HG02970 (cell line): Measurements from ENCODE around the gene DTX1.

Source experiments
- ATAC-seq: cut with Tn5 transposase; IDR thresholded peaks from one replicate; pipeline ENCODE4 v1.9.1; 2021; ENCODE audit warnings: mild to moderate bottlenecking, moderate library complexity, moderate number of reproducible peaks; ENCODE audit not compliant: unreplicated experiment, low FRiP score

Gene DTX1

DNA sequence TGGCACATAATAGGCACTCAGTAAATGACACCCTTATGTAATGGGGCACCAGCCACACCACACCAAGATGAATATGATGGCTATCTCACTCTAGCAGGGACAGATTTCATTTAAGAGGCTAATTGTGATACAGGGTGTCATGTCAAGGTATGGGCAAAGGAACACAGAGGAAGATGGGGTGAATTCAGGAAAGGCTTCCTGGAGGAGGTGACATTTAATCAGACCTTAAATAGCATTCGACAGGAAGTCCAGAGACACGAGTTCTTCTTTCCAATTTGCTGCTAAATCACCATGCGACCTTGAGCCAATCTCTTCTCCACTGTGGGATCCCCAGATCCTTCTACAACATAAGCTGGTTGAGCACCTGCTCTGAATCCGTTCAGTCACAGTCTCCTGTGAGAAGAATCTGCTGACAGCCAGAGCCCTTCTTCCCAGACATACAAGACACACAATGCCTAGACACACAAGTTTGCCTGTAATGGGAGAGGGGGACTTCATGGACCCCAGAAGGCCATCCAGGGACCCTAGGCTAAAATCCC is 1.5 kb upstream of the DTX1 start:
- ATAC-seq, result no peak

DNA sequence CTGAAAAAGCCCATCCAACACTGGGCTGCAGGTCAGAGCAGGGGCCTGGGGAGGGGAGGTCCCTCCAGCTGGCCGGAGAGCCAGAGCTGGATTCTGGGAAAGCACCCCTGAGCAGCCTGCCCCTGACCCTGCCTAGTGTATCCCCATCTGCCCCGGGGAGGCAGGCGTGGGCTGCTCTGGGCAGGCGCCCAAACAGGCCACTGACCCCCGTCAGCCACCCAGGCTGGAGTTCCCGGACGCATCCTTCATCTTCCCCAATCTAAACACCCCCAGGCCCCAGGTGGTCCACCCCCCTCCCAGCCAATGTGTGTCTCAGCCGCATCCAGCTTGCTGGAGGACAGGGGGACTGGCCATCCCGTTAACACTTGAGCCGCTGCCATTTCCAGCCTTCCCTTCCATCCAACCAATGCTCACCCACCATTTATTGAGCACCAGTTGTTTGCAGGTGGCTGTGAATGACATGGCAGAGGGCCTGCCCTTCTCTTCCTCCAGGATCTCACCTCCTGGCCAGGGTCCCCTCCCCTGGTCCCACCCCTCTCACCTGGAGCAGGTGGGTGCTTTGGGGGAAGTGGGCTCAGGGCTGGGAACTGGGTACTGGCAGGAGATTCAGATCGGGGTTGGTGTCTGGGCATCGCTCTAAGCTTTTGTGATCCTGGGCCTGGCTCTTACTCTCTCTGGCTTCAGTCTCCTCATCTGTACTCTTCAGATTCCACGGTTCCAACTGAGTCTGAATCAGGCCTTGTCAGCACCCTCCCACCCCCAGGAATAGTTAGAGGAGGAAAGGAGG is 743 bp upstream of the DTX1 start:
- ATAC-seq, result no peak

DNA sequence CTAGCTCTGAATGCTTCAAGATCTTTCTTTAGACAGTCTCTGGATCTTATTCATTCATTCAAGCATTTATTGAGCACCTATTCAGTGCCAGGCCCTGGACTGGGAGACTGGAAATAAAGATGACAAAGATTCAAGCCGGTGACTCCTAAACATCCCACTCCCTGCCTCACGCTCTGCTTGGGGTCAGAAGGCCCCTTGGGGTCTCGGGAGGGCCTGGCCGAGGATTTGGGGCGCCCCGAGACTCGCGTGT is 224 bp upstream of the DTX1 start:
- no peak for ATAC-seq

DNA sequence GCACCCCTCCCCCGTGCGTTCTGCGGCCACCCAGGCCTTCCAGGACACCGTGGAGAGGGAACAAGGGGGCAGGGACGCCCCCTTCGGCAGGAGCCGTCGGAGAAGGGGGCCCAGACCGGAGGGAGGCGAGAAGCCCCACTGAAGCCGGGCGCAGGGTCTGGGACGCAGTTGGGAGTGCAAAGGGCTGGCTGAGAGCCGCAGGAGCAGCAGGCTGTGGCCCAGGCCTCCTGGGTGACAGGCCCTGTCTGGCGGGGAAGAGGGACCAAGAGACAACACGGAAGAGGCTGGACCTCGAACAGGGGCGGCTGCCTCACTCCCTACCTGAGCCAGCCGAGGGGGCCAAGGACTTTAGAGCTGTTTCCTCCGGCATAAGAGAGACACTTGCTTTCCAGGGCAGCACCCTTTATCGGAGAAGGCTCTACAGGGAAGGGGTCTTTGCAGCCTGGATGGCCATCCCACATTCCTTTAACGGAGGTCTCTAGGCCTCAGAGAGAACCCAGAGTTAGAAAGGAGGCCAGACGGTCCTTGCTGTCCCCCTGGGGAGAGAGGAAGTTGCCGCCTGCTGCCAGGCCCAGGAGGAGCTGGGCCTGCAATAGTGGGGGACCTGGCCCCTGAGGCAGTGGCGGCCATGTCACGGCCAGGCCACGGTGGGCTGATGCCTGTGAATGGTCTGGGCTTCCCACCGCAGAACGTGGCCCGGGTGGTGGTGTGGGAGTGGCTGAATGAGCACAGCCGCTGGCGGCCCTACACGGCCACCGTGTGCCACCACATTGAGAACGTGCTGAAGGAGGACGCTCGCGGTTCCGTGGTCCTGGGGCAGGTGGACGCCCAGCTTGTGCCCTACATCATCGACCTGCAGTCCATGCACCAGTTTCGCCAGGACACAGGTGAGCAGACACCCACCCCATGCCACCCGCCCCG is 1.3 kb downstream of the DTX1 start:
- no peak for ATAC-seq

DNA sequence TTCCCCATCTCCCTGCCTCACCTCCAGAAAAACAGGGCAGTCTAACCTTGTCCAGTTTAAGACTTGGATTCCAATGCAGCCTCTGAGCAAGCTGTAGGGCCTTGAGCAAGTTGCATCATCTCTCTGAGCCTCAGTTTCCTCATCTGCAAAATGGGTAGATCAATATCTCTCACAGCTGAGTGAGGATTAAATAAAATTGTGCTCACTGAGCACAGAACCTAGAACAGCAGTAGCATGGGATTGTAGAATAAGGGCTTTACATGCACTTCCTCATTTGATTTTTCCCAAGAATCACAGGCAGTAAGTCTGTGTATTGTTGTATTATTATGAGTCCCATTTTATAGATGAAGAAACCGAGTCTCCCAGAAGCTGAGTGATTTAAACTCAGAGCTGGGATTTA is 2.0 kb downstream of the DTX1 start:
- ATAC-seq, result no peak

DNA sequence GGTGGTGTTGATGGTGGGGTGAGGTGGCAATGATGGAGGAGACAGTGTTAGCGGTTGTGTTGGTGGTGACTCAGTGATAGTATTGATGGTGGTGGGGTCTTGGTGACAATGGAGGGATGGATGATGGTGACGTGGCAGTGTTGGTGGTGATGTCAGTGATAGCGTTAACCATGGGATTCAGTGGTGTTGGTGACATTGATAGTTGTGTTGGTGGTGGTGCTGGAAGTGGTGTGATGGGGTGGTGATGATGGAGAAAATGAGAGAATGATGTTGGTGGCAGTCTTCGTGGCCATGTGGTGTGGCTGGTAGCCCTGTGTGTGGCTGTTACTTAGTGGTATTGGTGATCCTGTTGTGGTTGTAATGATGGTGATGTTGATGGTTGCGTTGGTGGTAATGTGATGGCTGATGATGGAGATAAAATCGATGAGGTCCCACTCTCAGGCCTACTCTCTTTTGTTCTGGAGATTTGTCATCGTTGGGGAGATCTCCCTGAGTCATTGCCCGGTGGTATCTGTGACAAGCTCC is 2.6 kb downstream of the DTX1 start:
- no peak for ATAC-seq

DNA sequence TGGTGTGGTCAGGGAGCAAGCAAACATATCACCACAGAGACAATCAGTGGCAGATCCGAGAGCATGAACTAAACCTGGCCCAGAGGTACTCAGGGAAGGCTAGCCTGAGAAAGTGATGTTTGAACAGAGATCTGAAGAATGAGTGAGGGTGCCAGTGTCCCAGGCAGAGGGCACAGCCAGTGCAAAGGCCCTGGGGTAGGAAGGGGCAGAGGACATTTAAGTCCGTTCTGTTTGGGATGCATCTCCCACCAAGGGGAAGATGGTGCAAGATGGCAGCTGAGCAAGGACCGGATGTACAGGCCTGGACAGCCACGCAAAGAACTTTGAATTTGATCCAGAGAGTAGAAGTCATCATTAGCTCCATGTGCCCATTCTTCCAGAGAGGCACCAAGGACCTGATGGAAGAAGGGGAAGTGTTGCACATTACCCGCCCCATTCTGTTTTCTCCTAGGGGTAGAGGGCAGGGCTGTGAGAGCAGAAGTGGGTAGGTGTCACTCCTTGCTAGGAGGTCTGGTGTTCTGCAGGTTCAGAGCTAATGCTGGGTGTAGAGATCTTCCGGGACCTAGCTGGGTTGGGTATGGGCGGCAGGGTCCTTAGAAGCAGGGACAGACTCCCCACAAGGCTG is 3.9 kb downstream of the DTX1 start:
- no peak for ATAC-seq

DNA sequence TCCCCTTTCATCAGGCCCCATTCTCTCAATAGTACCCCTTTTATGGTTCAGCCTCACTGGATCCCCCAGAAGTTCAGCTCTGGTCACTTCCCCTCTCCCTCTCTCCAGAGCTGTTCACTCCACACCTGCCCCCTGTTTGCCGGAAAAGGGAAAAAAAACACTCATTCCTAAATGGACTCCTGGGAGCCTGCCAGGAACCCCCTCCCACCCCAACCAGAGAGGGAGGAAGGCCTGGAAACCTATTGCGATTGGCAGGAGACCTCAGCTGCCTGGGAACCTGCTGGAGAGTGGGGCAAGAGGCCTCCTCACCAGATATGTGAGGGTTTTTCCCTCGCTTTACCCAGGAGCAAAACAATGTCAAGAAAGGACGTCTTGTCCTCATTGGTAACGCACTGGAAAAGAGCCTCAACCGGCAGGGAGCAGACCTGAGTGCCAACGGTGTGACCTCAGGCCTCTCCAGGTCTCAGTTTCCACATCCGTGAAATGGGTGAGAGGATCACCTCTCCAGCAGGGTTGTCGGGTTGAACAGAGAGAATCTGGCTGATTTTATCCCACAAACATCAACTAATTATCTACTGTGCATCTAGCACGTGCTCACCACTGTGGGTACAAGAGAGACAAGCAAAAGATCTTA is 4.6 kb downstream of the DTX1 start:
- no peak for ATAC-seq

DNA sequence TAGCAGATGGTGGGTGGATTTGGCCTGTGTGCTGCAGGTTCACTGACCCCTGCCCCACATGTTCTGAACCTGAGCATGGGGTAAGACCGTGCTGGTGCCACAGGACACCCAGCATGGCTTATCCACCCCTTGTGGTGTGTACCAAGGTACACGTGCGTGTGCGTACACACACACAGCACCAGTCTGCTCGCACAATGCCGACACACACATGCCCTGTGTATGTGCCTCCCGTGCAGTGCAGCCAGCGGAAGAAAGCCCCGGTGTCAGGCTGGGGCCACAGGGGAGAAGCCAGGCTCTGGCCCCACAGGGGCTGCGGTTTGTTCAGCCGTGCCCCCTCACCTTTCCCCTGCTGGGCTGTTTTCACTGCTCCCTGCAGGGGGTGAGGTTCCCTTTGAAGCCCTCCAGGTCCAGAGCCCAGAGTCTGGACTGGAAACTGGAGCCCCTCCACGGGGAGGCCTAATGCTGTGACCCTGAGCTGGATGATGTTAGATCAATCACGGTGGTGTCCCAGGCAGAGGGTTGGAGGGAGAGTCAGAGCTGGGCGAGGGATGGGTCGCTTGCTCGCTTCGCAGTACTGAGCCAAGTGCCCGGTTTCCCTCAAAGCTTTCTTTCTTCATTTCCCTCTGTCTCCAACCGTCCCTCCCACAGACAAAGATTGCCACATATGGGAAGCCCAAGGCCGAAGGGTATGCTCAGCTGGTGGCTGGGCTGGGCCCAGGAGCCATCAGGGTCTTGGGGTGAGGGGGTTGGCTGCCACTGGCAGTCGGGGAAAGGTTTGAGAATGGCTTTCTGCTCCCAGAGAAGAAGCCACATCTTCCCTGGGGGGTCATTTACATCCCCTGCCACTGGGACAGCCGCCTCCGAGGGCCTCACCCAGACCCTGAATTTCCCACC is 6.2 kb downstream of the DTX1 start:
- ATAC-seq, result no peak

DNA sequence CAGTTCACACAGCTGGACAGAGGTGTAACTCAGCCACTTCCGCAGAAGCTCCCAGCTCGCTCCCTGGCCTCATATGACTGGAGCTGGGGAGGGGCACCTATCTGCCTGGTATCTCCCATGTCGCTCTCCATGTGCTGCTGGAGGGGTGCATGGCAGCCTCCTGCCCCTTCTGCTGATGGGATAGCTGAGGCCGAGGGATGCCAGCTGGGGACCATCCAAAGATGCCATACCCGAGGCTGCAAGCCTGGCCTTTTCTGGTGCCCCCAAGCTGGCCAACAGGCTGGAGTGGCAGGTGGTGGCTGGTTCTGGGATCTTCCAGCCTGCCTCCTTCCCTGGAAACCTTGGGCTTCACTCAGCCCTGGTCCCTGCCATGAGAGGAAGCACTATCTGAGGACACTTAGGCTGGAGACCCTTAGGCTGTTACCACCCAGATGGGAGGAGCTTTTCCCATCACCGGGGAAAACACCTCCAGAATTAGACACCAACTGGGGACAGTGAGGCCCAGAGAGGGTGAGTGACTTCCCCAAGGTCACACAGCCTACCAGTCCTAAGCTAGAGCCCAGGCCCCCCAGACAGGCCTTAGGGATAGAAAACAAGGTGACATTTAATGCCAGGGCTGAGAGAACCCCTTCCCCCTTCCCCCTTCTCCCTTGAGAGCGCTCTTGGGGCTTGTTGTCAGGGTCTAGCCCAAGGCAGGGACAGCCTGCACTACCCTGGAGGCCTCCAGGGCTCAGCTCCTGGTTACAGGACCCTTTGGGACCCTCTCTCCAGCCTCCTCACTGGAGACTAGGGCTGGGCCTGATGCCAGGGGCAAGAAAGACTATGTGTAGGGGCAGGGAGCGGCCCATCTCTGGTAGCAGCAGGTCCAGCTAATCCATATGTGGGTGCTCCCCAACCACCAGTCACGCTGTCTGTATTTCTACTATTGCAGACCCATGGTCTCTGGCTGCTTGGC is 7.1 kb downstream of the DTX1 start:
- ATAC-seq, result no peak

DNA sequence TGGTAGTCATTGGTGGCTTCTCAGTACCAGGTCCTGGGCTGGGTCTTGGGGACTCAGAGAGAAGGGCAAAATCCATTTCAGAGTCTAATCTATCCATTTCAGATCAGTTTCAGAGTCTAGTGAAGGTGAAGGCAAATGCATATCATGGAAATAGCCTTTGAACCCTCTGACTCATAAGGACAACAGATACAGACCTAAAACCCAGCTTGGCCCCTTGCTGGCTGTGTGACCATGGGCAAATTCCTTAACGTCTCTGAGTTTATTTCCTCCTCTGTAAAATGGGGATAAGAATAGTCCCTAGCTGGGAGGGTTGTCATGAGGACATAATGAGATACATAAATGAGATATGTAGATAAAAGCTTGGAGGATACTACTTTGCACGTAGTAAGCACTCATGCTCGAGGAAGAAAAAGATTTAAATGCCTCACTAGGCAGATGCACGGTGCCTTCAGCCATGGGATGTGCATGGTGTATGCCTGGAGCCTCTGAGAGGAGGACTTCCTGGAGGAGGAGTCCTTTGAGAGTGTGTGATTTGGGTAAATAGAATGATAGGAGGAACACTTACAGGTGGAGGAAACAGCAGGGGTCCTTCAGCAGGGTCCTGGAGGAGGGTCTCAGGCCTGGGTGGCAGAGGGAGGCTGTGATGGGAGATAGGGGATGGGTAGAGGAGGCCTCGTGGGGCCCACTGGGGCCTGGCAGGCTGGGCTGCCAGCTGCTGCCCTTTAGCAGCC is 8.0 kb downstream of the DTX1 start:
- ATAC-seq, result no peak

DNA sequence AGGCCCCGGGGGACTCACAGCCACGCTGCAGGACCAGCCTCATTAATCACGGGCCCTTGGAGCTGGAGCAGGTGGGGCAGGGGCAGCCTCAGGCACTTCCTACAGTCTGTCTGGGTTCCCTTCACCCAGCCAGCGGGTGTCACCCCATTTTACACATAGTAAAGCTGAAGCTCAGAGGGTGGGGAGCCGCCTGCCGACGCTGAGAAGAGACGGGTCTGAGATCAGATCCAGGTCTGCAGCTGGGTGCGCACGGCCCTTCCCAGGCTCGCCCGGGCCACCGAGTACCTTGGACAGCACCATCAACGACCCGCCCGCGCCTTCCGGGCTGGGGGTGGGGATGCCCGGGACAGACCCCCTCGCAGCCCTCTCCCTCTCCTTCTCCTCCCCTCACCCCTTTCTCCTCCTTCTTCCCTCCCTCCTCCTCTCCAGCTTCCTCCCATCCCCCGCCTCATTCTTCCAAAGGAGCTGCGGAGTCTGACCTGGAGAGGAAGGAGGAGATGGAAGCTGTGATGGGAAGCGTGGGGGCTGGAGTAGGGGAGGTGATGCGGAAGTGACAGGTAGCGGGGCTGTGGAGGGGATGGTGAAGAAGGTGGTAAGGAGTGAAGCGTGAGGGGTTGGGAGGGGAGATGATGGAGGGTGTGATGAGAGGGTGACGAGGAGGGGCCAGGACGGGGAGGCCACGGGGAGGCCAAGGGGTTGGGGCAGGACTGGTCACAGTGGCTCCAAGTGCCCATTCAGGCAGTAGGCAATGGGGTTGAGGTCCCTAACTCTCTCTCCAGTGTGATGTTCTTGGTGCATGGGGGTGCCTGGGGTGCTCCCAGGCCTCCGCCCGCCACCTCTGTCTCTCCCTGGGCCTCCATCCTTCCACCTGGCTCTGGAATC is 8.8 kb downstream of the DTX1 start:
- ATAC-seq, result no peak

DNA sequence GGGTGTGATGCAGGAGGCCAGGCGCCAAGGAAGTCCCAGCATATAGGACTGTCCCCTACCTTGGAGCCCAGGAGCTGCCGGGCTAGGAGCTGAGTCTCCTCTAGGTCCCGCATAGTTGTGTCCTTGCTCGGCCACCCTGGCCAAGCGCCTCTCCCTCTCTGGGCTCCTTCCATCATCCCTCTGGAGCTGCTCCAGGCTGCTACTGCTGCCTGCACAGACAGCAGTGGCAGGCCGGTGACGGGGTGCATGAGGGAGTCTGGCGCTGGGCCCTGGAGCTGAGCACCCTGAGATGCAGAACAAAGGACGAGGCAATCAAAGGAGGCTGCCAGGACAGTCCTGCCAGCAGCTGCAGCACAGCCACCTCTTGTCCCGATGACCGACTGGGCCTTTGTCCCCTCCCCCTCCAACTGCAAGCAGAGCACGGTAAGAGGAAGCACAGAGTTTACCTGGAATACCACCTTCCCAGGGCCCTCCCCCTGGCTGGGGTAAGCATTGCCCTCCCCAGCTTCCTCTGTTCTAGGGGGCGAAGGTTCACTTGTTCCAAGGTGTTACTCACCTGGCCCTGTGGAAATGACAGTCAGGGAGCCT is 10.4 kb downstream of the DTX1 start:
- ATAC-seq, result no peak

DNA sequence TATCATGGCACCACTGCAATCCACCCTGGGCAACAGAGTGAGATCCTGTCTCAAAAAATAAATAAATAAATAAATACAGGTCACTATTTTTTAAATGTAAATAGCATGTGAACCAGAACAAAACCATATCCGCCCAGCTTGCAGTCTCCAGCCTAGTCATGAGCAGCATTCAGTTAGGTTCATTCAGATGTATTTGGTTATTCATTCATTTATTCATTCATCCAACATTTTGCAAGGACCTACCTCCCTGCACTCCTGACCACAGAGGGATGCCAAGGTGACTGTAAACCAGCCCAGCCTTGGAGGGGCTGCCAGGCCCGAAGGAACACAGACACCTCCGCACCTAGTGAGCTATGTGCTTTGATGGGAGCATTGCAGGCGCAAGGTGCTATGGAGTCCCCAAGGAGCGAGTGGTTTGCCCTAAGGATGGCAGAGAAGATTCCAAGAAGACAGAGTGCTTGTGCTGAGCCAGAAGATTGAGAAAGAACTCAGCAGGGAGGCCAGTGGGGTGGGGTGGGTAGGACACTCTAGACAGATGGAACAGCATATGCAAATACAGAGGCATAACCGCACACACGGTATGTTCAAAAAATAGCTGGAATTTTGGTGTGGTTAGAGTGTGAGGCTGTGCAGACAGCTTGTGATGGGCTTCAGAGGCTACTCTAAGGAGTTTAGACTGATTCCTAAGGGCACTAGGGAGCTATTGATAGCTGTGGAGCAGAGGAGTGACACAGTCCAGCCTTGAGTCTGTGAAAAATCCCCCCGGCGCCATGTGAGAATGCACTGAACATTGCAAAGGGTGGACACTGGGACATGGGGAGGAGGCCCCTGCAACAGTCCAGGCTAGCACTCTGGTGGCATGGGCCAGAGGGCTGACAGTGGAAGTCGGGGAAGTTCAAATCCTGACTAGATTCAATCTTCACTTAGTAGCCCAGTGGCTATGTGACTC is 11.7 kb downstream of the DTX1 start:
- no peak for ATAC-seq

DNA sequence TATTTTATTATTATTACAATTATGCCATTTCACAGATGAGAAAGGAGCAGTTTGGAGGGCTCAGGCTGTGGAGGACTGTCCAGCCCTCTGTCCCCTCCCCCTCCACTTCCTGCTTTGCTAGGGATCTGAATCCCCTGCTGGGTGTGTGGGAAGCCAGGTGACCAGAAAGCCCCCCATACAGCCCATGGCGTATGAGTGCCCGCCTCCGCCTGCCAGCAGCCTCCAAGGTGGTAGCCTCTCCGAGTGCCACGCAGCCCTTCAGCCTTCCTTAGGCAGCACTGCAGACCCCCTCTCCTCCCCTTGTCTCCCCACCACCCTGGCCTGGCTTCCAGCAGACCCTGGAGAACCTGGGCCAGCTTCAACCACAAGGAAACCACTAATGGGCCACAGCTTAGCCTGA is 12.6 kb downstream of the DTX1 start:
- ATAC-seq, result no peak

DNA sequence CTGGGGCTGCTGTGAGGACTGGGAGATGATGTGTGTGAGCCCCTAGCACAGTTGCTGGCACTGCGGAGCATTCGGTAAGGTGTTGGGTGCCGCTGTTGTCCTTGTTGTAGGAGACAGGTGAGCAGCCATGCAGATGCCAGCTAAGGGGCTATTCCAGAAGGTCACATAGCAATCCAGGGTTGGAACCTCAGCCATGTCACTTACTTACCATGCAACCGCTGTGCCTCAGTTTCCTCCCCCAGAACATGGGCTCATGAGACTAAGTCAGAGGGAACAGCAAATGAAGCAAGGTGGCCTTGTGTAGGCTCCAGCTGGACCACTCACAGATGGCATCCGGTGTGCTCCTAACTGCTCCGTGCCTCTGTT is 13.2 kb downstream of the DTX1 start:
- no peak for ATAC-seq
